C4-2B (cell line): ENCODE data around the gene OTOP2.

Experiments used
- H3K27ac ChIP-seq: fragments of 450-650 bp; 2 replicates; pipeline ENCODE4 v1.5.1; 2017
- ZFX ChIP-seq: fragments of 450-650 bp; IDR thresholded peaks from 2 replicates; pipeline ENCODE4 v1.6.1; 2017
- TF ChIP-seq, protein P1 (sequence below): fragments of 450-650 bp; conservative IDR thresholded peaks from 2 replicates; pipeline ENCODE4 v1.5.1; 2017; ENCODE audit warnings: mild to moderate bottlenecking

Gene OTOP2

DNA sequence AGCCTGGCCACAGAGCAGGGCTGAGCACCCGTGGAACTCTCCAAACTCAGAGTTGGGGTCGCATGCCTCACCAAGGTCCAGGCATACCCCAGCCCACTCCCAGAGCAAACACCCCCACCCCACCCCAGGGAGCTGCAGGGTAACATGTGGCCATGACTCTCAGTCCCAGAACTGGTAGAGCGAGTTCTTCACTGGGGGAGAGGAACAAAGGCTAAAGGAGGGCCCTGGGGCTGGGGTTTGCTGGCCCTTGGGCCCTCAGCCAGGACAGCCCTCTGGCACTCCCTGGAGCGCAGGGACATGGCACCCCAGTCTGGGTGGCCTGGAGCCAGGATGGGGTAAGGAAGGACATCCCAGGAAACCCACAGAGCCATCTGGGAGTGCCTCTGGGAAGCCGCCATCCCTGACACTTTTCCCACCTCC is 44.3 kb downstream of the OTOP2 start:
- TF ChIP-seq, protein P1, sequence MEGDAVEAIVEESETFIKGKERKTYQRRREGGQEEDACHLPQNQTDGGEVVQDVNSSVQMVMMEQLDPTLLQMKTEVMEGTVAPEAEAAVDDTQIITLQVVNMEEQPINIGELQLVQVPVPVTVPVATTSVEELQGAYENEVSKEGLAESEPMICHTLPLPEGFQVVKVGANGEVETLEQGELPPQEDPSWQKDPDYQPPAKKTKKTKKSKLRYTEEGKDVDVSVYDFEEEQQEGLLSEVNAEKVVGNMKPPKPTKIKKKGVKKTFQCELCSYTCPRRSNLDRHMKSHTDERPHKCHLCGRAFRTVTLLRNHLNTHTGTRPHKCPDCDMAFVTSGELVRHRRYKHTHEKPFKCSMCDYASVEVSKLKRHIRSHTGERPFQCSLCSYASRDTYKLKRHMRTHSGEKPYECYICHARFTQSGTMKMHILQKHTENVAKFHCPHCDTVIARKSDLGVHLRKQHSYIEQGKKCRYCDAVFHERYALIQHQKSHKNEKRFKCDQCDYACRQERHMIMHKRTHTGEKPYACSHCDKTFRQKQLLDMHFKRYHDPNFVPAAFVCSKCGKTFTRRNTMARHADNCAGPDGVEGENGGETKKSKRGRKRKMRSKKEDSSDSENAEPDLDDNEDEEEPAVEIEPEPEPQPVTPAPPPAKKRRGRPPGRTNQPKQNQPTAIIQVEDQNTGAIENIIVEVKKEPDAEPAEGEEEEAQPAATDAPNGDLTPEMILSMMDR: no peak
- TF ChIP-seq ZFX: no peak
- peak overlapping the region; percentile 95 for H3K27ac ChIP-seq

DNA sequence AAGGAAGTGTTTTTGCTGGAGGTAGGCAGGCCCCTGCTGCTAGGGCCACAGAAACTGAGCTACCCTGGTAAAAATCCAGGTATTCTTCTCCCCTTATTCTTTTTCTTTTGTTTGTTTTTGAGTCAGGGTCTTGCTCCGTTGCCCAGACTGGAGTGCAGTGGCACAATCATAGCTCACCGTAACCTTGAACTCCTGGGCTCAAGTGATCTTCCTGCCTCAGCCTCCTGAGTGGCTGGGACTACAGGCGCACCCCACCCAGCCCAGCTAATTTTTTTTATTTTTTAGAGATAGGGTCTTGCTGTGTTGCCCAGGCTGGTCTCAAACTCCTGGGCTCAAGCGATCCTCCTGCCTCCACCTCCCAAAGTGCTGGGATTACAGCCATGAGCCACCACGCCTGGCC is 45.4 kb downstream of the OTOP2 start:
- peak overlapping the region; percentile 95 for H3K27ac ChIP-seq

DNA sequence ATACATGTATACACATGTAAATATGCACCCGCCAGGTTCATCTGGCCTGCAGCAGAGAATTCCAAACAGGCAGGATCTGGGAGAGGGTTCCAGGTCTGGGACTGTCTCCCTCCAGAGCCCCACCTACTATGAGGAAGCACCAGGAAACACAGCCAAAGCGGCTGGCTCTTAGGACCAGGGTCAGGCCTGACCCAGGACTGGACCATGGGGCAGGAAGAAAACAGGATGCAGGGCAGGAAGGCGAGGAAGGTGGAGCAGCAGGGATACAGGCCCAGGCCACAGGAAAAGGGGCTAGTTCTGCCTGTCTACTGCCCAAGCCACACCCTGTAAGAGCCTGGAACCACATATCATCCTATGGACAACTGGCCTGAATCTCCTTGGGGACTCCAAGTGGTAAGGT is 46.3 kb downstream of the OTOP2 start:
- no peak for TF ChIP-seq ZFX
- TF ChIP-seq, protein P1: no peak
- peak overlapping the region; percentile 95 for H3K27ac ChIP-seq

DNA sequence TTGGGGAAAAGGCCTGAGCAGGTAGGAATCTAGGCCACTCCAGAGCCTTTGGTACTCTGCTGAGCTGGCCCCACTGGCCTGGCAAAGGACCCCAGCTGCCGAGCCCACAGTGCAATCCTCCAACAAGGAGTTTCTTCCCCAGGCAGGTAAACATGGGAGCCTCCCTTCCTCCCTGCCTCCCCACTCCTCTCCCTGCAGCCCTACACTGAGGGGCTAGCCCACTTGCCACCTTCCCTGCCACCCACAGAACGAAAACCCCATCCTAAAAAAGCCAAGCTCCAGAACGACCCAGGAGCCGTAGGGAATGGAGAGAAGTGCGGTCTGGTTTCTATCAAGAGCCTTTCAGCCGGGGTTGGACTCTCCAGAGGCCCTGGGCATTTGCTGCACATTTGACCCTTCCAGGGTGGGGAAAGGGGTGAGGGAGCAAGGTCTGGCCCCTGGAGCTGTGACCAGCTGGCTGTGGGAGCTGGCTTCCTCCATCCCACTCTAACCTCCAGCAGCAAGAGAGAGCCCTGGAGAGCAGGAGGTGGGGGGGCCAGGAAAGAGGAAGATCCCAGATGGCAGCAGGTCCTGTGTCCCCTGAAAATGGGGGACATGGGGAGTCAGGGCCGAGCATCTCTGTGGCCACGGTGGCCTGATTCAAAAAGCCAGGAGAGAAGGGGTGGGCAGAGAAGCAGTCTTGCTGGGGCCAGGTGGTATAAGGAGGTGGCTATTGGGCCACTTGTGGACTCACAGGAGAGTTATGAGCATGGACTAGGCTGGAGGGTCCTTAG is 47.2 kb downstream of the OTOP2 start:
- H3K27ac ChIP-seq: peak overlapping the region; percentile 95

DNA sequence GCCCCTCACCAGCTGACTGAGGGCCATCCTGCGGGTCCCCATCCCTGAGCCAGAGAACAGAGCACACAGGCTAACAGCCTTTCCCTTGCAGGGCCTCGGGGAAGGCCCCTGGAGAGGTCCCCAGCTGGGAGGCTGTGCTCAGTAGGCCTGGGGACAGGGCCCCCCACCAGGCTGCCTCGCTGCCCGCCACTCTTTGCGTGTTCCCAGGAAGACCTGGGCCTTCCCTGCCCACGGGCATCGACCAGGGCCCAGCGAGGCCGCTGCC is 47.7 kb downstream of the OTOP2 start:
- peak overlapping the region; percentile 95 for H3K27ac ChIP-seq
- TF ChIP-seq, protein P1: no peak
- peak; percentile 79; the same call in 1 of the 2 replicates for TF ChIP-seq ZFX

More for the DNA sequence above, 47.2 kb downstream of the OTOP2 start:
- no peak for TF ChIP-seq ZFX
- TF ChIP-seq, protein P1: no peak

DNA sequence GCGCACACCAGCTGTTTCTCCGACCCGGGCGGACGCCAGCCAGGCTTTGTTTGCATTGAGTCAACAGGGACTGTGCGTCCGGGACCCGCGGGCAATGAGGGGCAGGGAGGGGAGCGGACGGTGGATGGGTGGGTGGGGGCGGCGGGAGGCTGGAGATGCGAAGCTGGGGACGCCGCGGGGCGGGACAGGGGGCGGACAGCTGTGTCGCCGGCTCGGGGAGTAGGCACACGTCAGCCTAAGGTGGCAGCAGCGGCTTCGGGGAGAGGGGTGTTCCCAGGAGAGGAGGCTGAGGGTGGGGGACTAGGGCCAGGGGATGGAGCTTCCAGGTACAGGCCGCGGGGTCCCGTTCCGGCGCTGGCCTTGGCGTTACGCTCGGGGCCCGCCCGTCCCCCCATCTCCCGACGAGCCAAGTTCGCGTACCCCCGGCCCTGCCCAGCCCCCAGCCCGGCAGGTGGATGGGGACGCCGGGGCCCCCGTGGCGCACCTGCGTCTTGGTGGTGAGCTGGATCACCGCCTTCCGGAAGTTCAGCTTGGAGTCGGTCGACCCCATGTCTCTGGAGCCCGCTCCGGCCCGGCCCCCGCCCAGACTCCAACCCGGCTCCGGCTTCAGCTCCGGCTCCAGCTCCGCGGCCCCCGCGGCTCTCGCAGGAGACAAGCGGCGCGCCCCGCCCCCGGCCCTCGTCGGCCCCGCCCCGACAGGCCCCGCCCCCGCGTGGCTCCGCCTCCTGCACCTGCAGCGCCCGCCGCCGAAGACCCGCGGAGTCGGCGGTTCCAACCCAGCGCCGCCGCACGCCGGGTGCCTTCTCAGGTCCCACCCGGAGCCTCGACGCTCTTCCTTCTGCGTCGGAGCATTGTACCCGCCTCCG is 48.3 kb downstream of the OTOP2 start, which contains the start of gene HID1:
HID1 (minus strand) TSS at position 653 of the 866 bp plus-strand sequence; CDS start at position 550, 103 bp downstream.
- H3K27ac ChIP-seq: peak within 1 kb of the TSS; percentile 95
- TF ChIP-seq ZFX: no peak
- TF ChIP-seq, protein P1: no peak

DNA sequence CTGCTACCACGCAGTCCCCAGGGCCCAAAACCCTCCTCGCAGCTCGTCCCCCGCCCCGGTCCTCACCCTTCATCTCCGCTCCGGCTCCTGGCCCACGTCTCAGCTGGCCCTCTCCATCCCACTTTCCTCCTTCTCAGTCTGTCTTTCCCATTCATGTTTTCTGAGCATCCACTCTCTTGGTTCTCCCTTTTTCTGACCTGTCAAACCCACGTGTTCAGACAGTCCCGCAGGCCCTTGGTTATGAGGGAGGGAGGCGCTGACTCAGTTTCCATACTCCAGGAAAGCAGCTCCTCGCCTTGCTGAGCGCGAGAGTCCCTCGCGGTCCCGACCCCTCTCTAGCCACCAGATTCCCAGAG is 48.9 kb downstream of the OTOP2 start:
- H3K27ac ChIP-seq: peak overlapping the region; percentile 95; the same call in 1 of the 2 replicates
- TF ChIP-seq, protein P1: no peak
- no peak for TF ChIP-seq ZFX
